Glomerular endothelial cell (primary cell): ENCODE measurements around the gene CCNDBP1. TPM values are rescaled to one million over a fixed set of nuclear protein-coding genes. Genes with fewer than 3 reads are reported as not detected.
"Not testable (repeated sequence)": the region's sequence is repeated elsewhere in the genome, so short reads cannot be mapped to it uniquely, and the experiment has no call there.

Source experiments
- DNase-seq: peaks from one replicate; pipeline ENCODE4 v3.0.0-alpha.2; 2011; ENCODE audit warnings: low read depth, low spot score; ENCODE audit errors: extremely low read depth
- total RNA-seq: library from RNA; depleted of rRNA; stranded (reverse); fragments of >200 nt; gene quantifications from 2 replicates; pipeline ENCODE4 v1.2.3, GENCODE V29; 2015

The CCNDBP1 gene, protein sequence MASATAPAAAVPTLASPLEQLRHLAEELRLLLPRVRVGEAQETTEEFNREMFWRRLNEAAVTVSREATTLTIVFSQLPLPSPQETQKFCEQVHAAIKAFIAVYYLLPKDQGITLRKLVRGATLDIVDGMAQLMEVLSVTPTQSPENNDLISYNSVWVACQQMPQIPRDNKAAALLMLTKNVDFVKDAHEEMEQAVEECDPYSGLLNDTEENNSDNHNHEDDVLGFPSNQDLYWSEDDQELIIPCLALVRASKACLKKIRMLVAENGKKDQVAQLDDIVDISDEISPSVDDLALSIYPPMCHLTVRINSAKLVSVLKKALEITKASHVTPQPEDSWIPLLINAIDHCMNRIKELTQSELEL
- 45.2 and 48.3 TPM in 2 replicates for total RNA-seq

- no peak for DNase-seq
These were observed at the start of gene CCNDBP1 for GRCh38 chr15:43185157-43186002. CCNDBP1 (plus strand) TSS chr15:43185403; CDS start chr15:43185499, 96 bp downstream.

GRCh38 chr15:43143203-43143941 lies 41.8 kb upstream of the CCNDBP1 start:
- no peak for DNase-seq

DNA sequence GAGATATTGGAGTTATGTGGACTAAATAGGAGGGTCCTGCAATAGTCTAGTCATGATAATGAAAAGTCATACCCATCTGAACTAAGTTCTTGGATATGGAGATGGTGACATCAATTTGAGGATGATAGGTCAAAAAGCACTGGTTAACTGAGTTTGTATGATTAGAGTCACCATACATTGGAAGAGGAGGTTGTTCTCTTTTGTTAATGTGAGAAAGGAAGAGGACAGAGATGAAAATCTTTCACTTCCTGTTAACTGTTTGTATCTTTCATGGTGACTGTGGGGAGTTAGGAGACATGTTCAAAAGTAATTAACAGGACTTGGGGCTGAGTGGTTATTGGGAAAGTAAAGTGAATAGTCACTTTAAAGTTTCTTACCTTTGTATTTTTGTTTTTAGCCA lies 40.7 kb upstream of the CCNDBP1 start:
- no peak for DNase-seq

- DNase-seq = no peak
These were observed 39.0 kb upstream of the CCNDBP1 start for GRCh38 chr15:43146184-43146583.

- DNase-seq = peak; percentile 44
These were observed 34.8 kb upstream of the CCNDBP1 start for GRCh38 chr15:43150191-43150929.

GRCh38 chr15:43151688-43152087 lies 33.5 kb upstream of the CCNDBP1 start:
- DNase-seq = no peak

DNA sequence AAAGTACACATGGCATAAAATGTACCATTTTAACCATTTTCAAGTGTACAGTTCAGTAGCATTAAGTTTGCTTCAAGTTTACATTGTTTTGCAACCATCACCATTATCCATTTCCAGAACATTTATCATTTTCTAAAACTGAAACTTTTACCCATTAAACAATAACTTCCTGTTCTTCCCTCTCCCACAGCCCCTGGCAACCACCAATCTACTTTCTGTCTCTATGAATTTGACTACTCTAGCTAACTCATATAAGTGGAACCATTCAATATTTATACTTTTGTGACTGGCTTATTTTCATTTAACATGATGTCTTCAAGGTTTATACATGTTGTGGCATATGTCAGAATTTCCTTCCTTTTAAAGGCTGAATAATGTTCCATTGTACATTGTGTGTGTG lies 31.9 kb upstream of the CCNDBP1 start:
- no peak for DNase-seq

- DNase-seq = no peak
These were observed 19.3 kb upstream of the CCNDBP1 start for GRCh38 chr15:43165801-43166325.

DNA sequence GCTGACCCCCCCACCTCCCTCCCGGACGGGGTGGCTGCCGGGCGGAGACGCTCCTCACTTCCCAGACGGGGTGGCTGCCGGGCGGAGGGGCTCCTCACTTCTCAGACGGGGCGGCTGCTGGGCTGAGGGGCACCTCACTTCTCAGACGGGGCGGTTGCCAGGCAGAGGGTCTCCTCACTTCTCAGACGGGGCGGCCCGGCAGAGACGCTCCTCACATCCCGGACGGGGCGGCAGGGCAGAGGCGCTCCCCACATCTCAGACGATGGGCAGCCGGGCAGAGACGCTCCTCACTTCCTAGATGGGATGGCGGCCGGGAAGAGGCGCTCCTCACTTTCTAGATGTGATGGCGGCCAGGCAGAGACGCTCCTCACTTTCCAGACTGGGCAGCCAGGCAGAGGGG lies 17.9 kb upstream of the CCNDBP1 start:
- DNase-seq = not testable (repeated sequence)

DNA sequence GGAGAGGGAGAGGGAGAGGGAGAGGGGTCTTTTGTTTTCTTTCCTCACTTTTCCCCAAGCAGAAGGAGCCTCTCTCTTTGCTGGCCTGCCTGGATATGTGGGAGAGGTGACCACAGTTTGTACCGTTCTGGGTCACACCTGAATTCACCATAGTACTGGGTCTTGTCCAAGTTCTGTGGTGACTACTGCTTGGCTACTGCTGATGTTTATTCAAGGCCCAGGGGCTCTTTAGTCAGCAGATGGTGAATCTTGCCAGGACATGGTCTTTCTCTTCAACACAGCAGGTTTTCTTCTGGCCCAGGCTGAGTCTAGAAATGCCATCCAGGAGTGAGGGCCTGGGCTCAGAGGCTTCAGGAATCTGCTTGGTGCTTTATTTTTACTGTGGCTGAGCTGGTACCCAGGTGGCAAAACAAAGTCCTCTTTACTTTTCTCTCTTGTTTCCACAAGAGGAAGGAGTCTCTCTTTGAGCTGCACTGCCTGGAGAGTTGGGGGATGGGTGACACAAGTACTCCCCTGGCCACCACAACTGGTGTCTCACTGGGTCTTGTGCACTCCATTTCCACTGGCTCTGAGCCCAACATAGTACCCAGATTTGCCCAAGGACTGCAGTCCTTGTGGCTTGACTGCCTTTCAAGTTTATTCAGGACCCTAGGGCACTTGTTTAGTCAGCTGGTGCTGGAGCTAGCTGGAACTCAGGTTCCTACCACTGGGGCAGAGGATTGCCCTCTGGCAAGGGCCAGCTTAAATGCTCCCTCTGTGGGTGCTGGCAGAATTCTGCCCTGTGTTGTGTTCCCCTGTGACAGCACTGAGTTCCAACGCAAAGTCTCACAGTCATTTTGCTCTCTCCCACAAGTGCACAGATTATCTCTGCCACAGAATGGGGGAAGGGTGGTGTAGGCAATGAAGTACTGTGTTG lies 16.8 kb upstream of the CCNDBP1 start:
- DNase-seq = no peak

GRCh38 chr15:43169888-43170287 lies 15.3 kb upstream of the CCNDBP1 start:
- DNase-seq = no peak

GRCh38 chr15:43175656-43176309 lies 9.4 kb upstream of the CCNDBP1 start:
- not testable (repeated sequence) for DNase-seq

- DNase-seq = not testable (repeated sequence)
These were observed 8.1 kb upstream of the CCNDBP1 start for GRCh38 chr15:43177147-43177546.

DNA sequence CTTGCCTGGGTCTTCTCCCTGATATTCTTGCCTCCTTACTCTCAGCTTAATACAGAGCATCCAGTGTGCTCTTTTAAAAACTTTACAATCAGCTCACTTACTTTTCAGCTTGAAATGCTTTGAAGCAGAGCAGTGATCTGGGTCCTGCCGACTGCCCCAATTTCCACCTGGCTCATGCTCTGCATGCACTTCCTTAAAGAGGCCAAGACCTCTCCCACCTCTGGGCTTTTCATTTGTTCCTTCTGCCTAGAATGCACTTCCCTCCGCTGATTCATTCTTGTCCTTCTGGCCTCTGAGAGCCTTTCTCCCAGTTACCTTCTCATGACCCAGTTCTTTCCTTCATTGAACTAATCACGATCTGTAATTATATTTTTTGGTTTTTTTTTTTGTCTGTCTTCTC lies 1.9 kb upstream of the CCNDBP1 start:
- no peak for DNase-seq

GRCh38 chr15:43184407-43185124 lies 637 bp upstream of the CCNDBP1 start:
- DNase-seq = no peak

DNA sequence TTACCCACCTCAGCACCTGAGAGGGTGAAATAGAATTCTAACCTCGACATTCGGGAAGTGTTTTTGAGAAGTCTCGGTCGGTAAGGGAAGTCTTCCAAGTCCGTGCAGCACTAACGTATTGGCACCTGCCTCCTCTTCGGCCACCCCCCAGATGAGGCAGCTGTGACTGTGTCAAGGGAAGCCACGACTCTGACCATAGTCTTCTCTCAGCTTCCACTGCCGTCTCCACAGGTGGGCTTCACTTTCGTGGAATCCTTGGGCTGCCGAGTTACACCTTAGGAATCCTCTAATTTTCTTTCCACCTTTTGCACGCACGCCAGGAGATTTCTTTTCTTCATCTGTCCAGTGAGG lies 775 bp downstream of the CCNDBP1 start:
- no peak for DNase-seq

DNA sequence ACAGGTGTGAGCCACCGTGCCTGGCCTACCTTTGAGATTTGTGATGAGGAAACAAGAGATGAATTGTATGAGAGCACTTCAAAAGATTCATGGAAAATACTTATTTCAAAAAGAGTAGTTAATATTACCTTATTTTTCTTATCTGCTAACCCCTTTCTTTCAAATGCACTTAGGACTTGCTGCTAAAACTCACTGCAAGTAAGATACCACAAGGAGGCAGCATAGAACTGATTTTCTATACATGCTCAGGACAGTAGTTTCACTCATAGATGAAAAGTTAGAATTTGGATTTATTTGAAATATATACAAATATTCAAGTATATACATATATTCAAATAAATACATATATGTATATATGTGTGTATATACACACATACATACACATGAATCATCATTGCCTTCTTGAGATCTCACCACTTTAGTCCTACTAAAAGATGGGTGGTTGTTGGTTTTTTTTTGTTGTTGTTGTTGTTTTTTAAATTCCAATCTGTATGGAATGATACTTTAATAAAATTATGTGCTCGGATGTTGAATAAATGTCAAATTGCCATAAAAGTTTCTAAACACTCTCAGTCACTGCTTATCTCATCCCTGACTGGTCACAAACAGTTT lies 2.4 kb downstream of the CCNDBP1 start:
- DNase-seq = no peak

- no peak for DNase-seq
These were observed 4.1 kb downstream of the CCNDBP1 start for GRCh38 chr15:43189296-43189695.
